Right lobe of liver (tissue), 4 donors: ENCODE measurements around the gene CENPB.

Source experiments
- POLR2A ChIP-seq: fragments of 450-650 bp; IDR thresholded peaks from one replicate; pipeline ENCODE4 v1.6.1; 2017; ENCODE audit warnings: antibody characterized with exemption, mild to moderate bottlenecking
- TF ChIP-seq, protein P1 (sequence below), 4 donors: fragments of 200-600 bp in 3 of 4; fragments of 450-650 bp in 1 of 4; IDR thresholded peaks; one replicate each; pipeline versions ENCODE4 v1.5.1 to v1.8.0; 2016 to 2022; ENCODE audit warnings: antibody characterized with exemption in 4 of 4, mild to moderate bottlenecking in 2 of 4
- donor health status: DM: no; HTN: no; CAD: no.
- donor health status: DM: no; HTN: no; CAD: no.
- donor health status: DM: no; HTN: yes; CAD: no.

DNA sequence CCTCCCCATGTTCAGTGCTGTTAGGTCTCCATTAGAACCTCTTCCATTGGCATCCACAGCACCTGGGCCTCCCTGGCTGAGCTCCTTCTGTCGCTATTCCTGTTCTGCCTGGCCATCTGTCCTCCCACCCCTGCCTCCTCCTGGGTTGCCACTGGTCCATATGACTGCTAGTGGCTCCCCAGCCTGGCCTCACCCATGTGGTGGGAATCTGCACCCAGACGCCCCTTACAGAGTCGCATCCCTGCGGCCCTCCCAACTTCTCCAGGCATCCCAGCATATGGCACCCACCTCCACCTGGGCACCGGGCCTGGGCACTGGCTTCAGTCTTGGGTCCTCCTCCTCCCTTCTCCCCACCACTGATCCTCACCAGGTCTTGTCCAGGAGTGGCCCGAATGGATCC lies 17.3 kb upstream of the CENPB start:
- TF ChIP-seq POLR2A, result no peak
- TF ChIP-seq, protein P1, sequence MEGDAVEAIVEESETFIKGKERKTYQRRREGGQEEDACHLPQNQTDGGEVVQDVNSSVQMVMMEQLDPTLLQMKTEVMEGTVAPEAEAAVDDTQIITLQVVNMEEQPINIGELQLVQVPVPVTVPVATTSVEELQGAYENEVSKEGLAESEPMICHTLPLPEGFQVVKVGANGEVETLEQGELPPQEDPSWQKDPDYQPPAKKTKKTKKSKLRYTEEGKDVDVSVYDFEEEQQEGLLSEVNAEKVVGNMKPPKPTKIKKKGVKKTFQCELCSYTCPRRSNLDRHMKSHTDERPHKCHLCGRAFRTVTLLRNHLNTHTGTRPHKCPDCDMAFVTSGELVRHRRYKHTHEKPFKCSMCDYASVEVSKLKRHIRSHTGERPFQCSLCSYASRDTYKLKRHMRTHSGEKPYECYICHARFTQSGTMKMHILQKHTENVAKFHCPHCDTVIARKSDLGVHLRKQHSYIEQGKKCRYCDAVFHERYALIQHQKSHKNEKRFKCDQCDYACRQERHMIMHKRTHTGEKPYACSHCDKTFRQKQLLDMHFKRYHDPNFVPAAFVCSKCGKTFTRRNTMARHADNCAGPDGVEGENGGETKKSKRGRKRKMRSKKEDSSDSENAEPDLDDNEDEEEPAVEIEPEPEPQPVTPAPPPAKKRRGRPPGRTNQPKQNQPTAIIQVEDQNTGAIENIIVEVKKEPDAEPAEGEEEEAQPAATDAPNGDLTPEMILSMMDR (IDR thresholded peaks at IDR 0.05), result no peak
